ENCODE data around the gene RABGAP1. TPM values are rescaled to one million over a fixed set of nuclear protein-coding genes. Genes with fewer than 3 reads are reported as not detected.

The RABGAP1 gene
- total and polyA plus RNA-seq, 2 experiments from 2014 or later, result 8.5 to 33.9 TPM

DNA sequence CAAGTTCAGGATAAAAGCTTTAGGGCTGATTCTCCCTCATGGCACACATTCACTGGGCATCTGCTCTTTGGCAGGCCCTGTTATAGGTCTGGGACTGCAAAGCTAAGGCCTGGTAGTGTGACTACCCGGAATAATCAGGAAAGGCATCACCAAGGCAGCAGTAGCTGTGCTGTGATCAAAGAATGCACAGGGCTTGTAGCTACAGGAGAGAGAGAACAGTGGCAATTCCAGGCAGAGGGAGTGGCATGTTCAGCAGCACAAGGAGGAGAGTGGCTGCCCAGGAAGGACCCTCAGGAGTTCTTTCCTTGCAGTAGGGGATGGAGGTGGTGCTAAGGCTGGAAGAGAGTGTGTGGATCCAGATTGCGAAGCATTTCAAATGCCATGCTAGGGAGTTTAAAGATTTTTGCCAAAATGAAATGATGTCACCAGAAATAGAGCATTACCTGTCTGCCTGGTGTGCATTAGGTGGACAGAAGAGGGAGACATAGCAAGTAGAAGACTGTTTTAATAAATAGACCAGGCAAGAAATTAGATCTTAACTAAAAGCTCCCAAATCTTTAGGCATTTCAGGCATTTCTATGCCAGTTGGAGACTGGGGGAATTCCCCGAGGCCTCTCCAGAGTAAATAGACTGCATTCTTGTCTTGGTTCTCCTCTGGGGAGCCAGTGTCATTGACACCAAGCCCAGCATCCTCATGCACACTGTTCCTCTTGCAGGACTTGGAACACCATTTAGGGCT is 161.7 kb downstream of the RABGAP1 start:
- Histone ChIP-seq H3K27ac (ENCODE audit: low read depth) (peak overlapping the region; percentile 90), H3K4me3 (peak overlapping the region; percentile 21; the same call in 1 of the 2 replicates), H3K4me2 (peak overlapping the region; percentile 31), H3K79me2 (replicated peaks; ENCODE audit: insufficient read depth) (no peaks in the 10 kb centered on the region), H4K20me1 (replicated peaks; ENCODE audit: insufficient read depth) (no peaks in the 10 kb centered on the region; the same call in 1 of the 2 replicates), H3K27me3 (ENCODE audit: insufficient read depth) (no peaks in the 10 kb centered on the region), H3K4me1 (ENCODE audit: insufficient read depth) (peaks cover 21% of the 10 kb centered on the region), H3K9me2 (ENCODE audit: insufficient read depth) (no peaks in the 10 kb centered on the region), H3K36me3 (ENCODE audit: insufficient read depth) (peaks cover 4% of the 10 kb centered on the region), H3F3A (replicated peaks; ENCODE audit: low read depth) (peaks cover 6% of the 10 kb centered on the region; the same call in 1 of the 2 replicates), H2AFZ (no peak overlapping the region)
- Mint-ChIP-seq H3K9me3 (no peaks in the 10 kb centered on the region), H3K27me3 (ENCODE audit: insufficient read depth, low read depth, poor library complexity) (peaks cover 6% of the 10 kb centered on the region), H3K4me3 (no peak overlapping the region), H3K36me3 (ENCODE audit: low read depth) (peaks cover 67% of the 10 kb centered on the region), H3K27ac (peak overlapping the region; percentile 88), H3K4me1 (peaks cover 39% of the 10 kb centered on the region)
- ATAC-seq (peak; percentile 55), DNase-seq (ENCODE audit: low spot score) (peak; percentile 70)
- TF ChIP-seq JUNB (IDR thresholded peaks at IDR 0.05; ENCODE audit: unreplicated experiment) (no peak), ZNF331 (CRISPR knock-in tag; IDR thresholded peaks at IDR 0.05; ENCODE audit: low read depth) (no peak), EZH2 (IDR thresholded peaks at IDR 0.05; ENCODE audit: low read depth, unreplicated experiment) (no peak), CTCF (conservative IDR thresholded peaks at IDR 0.05; ENCODE audit: low read depth in 2 of 2) (peak in 1 of 2 experiments; percentile 19; a peak in 1 of 4 replicates), ZNF114 (CRISPR knock-in tag; IDR thresholded peaks at IDR 0.05) (no peak), ETS1 (IDR thresholded peaks at IDR 0.05) (no peak), EZH2phosphoT487 (IDR thresholded peaks at IDR 0.05; ENCODE audit: unreplicated experiment) (no peak)

GRCh38 chr9:123104807-123105206 is 164.0 kb downstream of the RABGAP1 start:
- no peak for ATAC-seq
- H4K20me1 ChIP-seq (replicated peaks; ENCODE audit: insufficient read depth), result peaks cover 4% of the 10 kb centered on the region; the same call in 1 of the 2 replicates
- no peak for DNase-seq (ENCODE audit: low spot score)
- no peak overlapping the region for H3K4me2 ChIP-seq
- H3K4me1 ChIP-seq (ENCODE audit: insufficient read depth), result peaks cover 10% of the 10 kb centered on the region; the same call in 1 of the 2 replicates
- H3K9me2 ChIP-seq (ENCODE audit: insufficient read depth), result no peaks in the 10 kb centered on the region
- H3F3A ChIP-seq (replicated peaks; ENCODE audit: low read depth), result peaks cover 6% of the 10 kb centered on the region; the same call in 1 of the 2 replicates
- no peaks in the 10 kb centered on the region for H3K9me3 Mint-ChIP-seq
- no peaks in the 10 kb centered on the region for H3K27me3 ChIP-seq (ENCODE audit: insufficient read depth)
- H3K27ac ChIP-seq (ENCODE audit: low read depth), result no peak overlapping the region
- H3K36me3 ChIP-seq (ENCODE audit: insufficient read depth), result peaks cover 4% of the 10 kb centered on the region
- H3K79me2 ChIP-seq (replicated peaks; ENCODE audit: insufficient read depth), result no peaks in the 10 kb centered on the region
- no peak overlapping the region for H3K27ac Mint-ChIP-seq
- H3K36me3 Mint-ChIP-seq (ENCODE audit: low read depth), result peaks cover 61% of the 10 kb centered on the region
- H3K4me3 ChIP-seq, result no peak overlapping the region
- no peak for TF ChIP-seq POLR2AphosphoS5 (IDR thresholded peaks at IDR 0.05; ENCODE audit: low read depth)
- TF ChIP-seq, protein P1, sequence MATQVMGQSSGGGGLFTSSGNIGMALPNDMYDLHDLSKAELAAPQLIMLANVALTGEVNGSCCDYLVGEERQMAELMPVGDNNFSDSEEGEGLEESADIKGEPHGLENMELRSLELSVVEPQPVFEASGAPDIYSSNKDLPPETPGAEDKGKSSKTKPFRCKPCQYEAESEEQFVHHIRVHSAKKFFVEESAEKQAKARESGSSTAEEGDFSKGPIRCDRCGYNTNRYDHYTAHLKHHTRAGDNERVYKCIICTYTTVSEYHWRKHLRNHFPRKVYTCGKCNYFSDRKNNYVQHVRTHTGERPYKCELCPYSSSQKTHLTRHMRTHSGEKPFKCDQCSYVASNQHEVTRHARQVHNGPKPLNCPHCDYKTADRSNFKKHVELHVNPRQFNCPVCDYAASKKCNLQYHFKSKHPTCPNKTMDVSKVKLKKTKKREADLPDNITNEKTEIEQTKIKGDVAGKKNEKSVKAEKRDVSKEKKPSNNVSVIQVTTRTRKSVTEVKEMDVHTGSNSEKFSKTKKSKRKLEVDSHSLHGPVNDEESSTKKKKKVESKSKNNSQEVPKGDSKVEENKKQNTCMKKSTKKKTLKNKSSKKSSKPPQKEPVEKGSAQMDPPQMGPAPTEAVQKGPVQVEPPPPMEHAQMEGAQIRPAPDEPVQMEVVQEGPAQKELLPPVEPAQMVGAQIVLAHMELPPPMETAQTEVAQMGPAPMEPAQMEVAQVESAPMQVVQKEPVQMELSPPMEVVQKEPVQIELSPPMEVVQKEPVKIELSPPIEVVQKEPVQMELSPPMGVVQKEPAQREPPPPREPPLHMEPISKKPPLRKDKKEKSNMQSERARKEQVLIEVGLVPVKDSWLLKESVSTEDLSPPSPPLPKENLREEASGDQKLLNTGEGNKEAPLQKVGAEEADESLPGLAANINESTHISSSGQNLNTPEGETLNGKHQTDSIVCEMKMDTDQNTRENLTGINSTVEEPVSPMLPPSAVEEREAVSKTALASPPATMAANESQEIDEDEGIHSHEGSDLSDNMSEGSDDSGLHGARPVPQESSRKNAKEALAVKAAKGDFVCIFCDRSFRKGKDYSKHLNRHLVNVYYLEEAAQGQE (IDR thresholded peaks at IDR 0.05; ENCODE audit: unreplicated experiment), result no peak
- TF ChIP-seq JUNB (IDR thresholded peaks at IDR 0.05; ENCODE audit: unreplicated experiment), result no peak
- no peak for TF ChIP-seq ETS1 (IDR thresholded peaks at IDR 0.05)
- no peak for TF ChIP-seq NANOG (IDR thresholded peaks at IDR 0.05; ENCODE audit: borderline replicate concordance)
- no peak for TF ChIP-seq STAT1 (IDR thresholded peaks at IDR 0.05; ENCODE audit: unreplicated experiment)
- TF ChIP-seq CREB1 (CRISPR knock-in tag; IDR thresholded peaks at IDR 0.05; ENCODE audit: low read depth), result no peak
- TF ChIP-seq ZNF114 (CRISPR knock-in tag; IDR thresholded peaks at IDR 0.05), result no peak
- no peak overlapping the region for H3K4me3 Mint-ChIP-seq
- peaks cover 9% of the 10 kb centered on the region for H3K27me3 Mint-ChIP-seq (ENCODE audit: insufficient read depth, low read depth, poor library complexity)
- H2AFZ ChIP-seq, result no peak overlapping the region
- H3K4me1 Mint-ChIP-seq, result peaks cover 25% of the 10 kb centered on the region

Measured in GM23338 (cell line).